AG04450 (cell line): Measurements from ENCODE around the gene NCOA3. TPM values are rescaled to one million over a fixed set of nuclear protein-coding genes. Genes with fewer than 3 reads are reported as not detected.

ENCODE experiments used
- CTCF ChIA-PET: fragments of 300-600, 350-600 bp; formaldehyde crosslinking; extraction: SDS; loops from one replicate; lab custom pipeline; 2022; ENCODE audit warnings: antibody characterized with exemption, inconsistent platforms; lab: Charles Lee
- POLR2A ChIA-PET: fragments of 350-600 bp; formaldehyde crosslinking; extraction: SDS; loops from one replicate; lab custom pipeline; 2021; ENCODE audit warnings: antibody characterized with exemption, inconsistent platforms; lab: Yijun Ruan, JAX
- DNase-seq: peaks from one replicate; pipeline ENCODE4 v3.0.0-alpha.2; 2011; ENCODE audit warnings: low read depth, low spot score
- H3K27ac ChIP-seq: one replicate; pipeline ENCODE4 v1.5.1; 2012; ENCODE audit warnings: low read depth, low read length, control low read depth
- H3K27me3 ChIP-seq: one replicate; pipeline ENCODE4 v1.6.0; 2012; ENCODE audit warnings: low read length; ENCODE audit not compliant: control insufficient read depth, insufficient read depth
- H3K4me3 ChIP-seq: 2 replicates; pipeline ENCODE4 v1.5.1; 2011; ENCODE audit warnings: mild to moderate bottlenecking, low read depth, low read length, control low read depth
- H3K9me3 ChIP-seq: 2 replicates; pipeline ENCODE4 v1.5.1; 2012; ENCODE audit warnings: low read length; ENCODE audit not compliant: control insufficient read depth, insufficient read depth
- CTCF ChIP-seq: IDR thresholded peaks from 2 replicates; pipeline ENCODE4 v1.5.1; 2011; ENCODE audit warnings: low read depth, low read length, control low read depth, inconsistent platforms
- polyA plus RNA-seq: library from polyadenylated mRNA; depleted of rRNA; stranded (reverse); fragments of >200 nt; gene quantifications from 2 replicates; pipeline ENCODE4 v1.2.3, GENCODE V29; 2011

The NCOA3 gene
- polyA plus RNA-seq, 1 experiment = 25.4 TPM

GRCh38 chr20:47529840-47530239 lies 28.2 kb downstream of the NCOA3 start:
- ChIA-PET CTCF (interaction anchor here (0.9 to 1.3 kb wide), 2 partner anchors 146 to 257 kb away, joined by 3 to 4 read pairs; no protein-coding TSS in a partner anchor), POLR2A (no interaction called here)
- no peaks in the 10 kb centered on the region for H3K27me3 ChIP-seq
- peaks cover 6% of the 10 kb centered on the region for H3K9me3 ChIP-seq
- no peak overlapping the region for H3K4me3 ChIP-seq
- H3K27ac ChIP-seq = no peak overlapping the region
- no peak for DNase-seq
- TF ChIP-seq CTCF = no peak

GRCh38 chr20:47531458-47531857 lies 29.8 kb downstream of the NCOA3 start:
- Histone ChIP-seq H3K27ac (no peak overlapping the region), H3K4me3 (no peak overlapping the region), H3K9me3 (peaks cover 3% of the 10 kb centered on the region), H3K27me3 (no peaks in the 10 kb centered on the region)
- CTCF ChIA-PET = interaction anchor here (1.1 kb wide), 2 partner anchors 26 to 90 kb away, joined by 3 to 4 read pairs; no protein-coding TSS in a partner anchor
- DNase-seq = no peak
- POLR2A ChIA-PET = no interaction called here
- no peak for TF ChIP-seq CTCF

- no peak for TF ChIP-seq CTCF
- ChIA-PET POLR2A (interaction anchor here (0.6 kb wide), 1 partner anchor 79 kb away, joined by 3 read pairs; no protein-coding TSS in a partner anchor), CTCF (interaction anchor here (0.8 to 1.1 kb wide), 3 partner anchors 25 to 89 kb away, joined by 3 to 4 read pairs (median 3); no protein-coding TSS in a partner anchor)
- Histone ChIP-seq H3K4me3 (no peak overlapping the region), H3K27me3 (no peaks in the 10 kb centered on the region), H3K9me3 (no peaks in the 10 kb centered on the region), H3K27ac (no peak overlapping the region)
- DNase-seq = no peak
Measured at GRCh38 chr20:47532002-47532401, 30.3 kb downstream of the NCOA3 start.

- no peak for DNase-seq
- TF ChIP-seq CTCF = no peak
- no peaks in the 10 kb centered on the region for H3K27me3 ChIP-seq
- ChIA-PET CTCF (no interaction called here), POLR2A (no interaction called here)
- no peak overlapping the region for H3K4me3 ChIP-seq
- H3K27ac ChIP-seq = no peak overlapping the region
- no peaks in the 10 kb centered on the region for H3K9me3 ChIP-seq
Measured at GRCh38 chr20:47533518-47534062, 31.9 kb downstream of the NCOA3 start.

GRCh38 chr20:47534405-47534804 lies 32.7 kb downstream of the NCOA3 start:
- no peak for DNase-seq
- H3K9me3 ChIP-seq = no peaks in the 10 kb centered on the region
- POLR2A ChIA-PET = no interaction called here
- no peak overlapping the region for H3K4me3 ChIP-seq
- H3K27ac ChIP-seq = no peak overlapping the region
- no peaks in the 10 kb centered on the region for H3K27me3 ChIP-seq
- TF ChIP-seq CTCF = no peak
- CTCF ChIA-PET = no interaction called here
